Naive thymus-derived CD8-positive, alpha-beta T cell (primary cell): ENCODE measurements around the gene DNAJC5. TPM values are rescaled to one million over a fixed set of nuclear protein-coding genes. Genes with fewer than 3 reads are reported as not detected.
"Not testable (repeated sequence)": the region's sequence is repeated elsewhere in the genome, so short reads cannot be mapped to it uniquely, and the experiment has no call there.

Source experiments
- ATAC-seq, 2 donors: fragments of 150-1000 bp; cut with Tn5 transposase in 1 of 2; sonication (Bioruptor Pico), chemical (Tn5 transposase) in 1 of 2; 1 replicate in 1 of 2; 2 replicates in 1 of 2; pipeline ENCODE4 v1.10.0; 2021; ENCODE audit warnings: mild to moderate bottlenecking in 2 of 2, moderate library complexity in 2 of 2
- POLR2A ChIA-PET: fragments of 350-600 bp; sonication (Branson Sonifier 250); formaldehyde crosslinking; loops from one replicate; lab custom pipeline; 2021; ENCODE audit warnings: antibody characterized with exemption; lab: Charles Lee
- DNase-seq, 10 donors: peaks; one replicate each; pipeline versions ENCODE4 v3.0.0 to v3.0.0-alpha.2; 2020 to 2022
- H3K27ac Mint-ChIP-seq, 10 donors: one replicate each; pipeline ENCODE4 v1.8.0; 2020 to 2022; ENCODE audit warnings: mild to moderate bottlenecking in 10 of 10, mixed read lengths in 10 of 10, moderate library complexity in 4 of 10, inconsistent platforms in 1 of 10
- H3K27me3 Mint-ChIP-seq, 5 donors: one replicate each; pipeline ENCODE4 v1.8.0; 2021 to 2022; ENCODE audit warnings: mixed read lengths in 5 of 5
- H3K36me3 Mint-ChIP-seq, 3 donors: one replicate each; pipeline ENCODE4 v1.8.0; 2020 to 2022; ENCODE audit warnings: mixed read lengths in 3 of 3, mild to moderate bottlenecking in 2 of 3, inconsistent platforms in 1 of 3
- H3K4me1 Mint-ChIP-seq, 4 donors: one replicate each; pipeline ENCODE4 v1.8.0; 2021 to 2022; ENCODE audit warnings: mixed read lengths in 4 of 4
- H3K4me3 Mint-ChIP-seq, 10 donors: one replicate each; pipeline ENCODE4 v1.8.0; 2020 to 2022; ENCODE audit warnings: mild to moderate bottlenecking in 10 of 10, mixed read lengths in 10 of 10, moderate library complexity in 6 of 10, inconsistent platforms in 1 of 10
- H3K9me3 Mint-ChIP-seq, 9 donors: one replicate each; pipeline ENCODE4 v1.8.0; 2020 to 2022; ENCODE audit warnings: mixed read lengths in 9 of 9, mild to moderate bottlenecking in 3 of 9, inconsistent platforms in 1 of 9, moderate library complexity in 1 of 9
- polyA plus RNA-seq, 3 donors: library from polyadenylated mRNA; unstranded; fragments of 300-500 nt; fragmentation: Illumina TruSeq; gene quantifications; one replicate each; pipeline ENCODE4 v1.2.3, GENCODE V29; 2021
- total RNA-seq, 8 experiments: library from RNA in 2 of 8; stranded (reverse) in 2 of 8; gene quantifications; one replicate each; pipeline ENCODE4 v1.2.3 and lab custom pipeline; 2021 to 2026

The DNAJC5 gene, protein sequence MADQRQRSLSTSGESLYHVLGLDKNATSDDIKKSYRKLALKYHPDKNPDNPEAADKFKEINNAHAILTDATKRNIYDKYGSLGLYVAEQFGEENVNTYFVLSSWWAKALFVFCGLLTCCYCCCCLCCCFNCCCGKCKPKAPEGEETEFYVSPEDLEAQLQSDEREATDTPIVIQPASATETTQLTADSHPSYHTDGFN
- total RNA-seq (10 to 100 TPM; 51.8 to 52.9 TPM), polyA plus RNA-seq (1 to 10 TPM; 4.7 to 7.1 (median 6.7) TPM), total RNA-seq (lab: John Stamatoyannopoulos, UW) (50.2 to 151 (median 106) reads per million in 6 experiments)

- peaks cover 29 to 47% (median 43%) of the 10 kb centered on the region in 4 donors for H3K4me1 Mint-ChIP-seq
- POLR2A ChIA-PET, result interaction anchor here (1.1 to 2.2 kb wide), 4 partner anchors 31 to 79 kb away, joined by 3 to 8 read pairs (median 4); no protein-coding TSS in a partner anchor
- H3K27me3 Mint-ChIP-seq, result no peaks in the 10 kb centered on the region
- peak within 1 kb of the TSS; percentile 86 to 98 (median 92) for H3K4me3 Mint-ChIP-seq
- H3K27ac Mint-ChIP-seq, result peak within 1 kb of the TSS; percentile 89 to 99 (median 96)
- H3K36me3 Mint-ChIP-seq, result peaks cover 0 to 24% (median 4%) of the 10 kb centered on the region in 3 donors
- peak; percentile 81 to 82 for ATAC-seq
- DNase-seq, result peak; percentile 93 to 98 (median 97)
- no peaks in the 10 kb centered on the region for H3K9me3 Mint-ChIP-seq
Measured at GRCh38 chr20:63894358-63895201, at the start of gene DNAJC5. Gene DNAJC5 (plus strand): TSS chr20:63895126. CDS start chr20:63928346, 33,220 bp downstream.

- peak overlapping the region in 7 of 10 donors; percentile 20 to 72 (median 36) for H3K4me3 Mint-ChIP-seq
- H3K27ac Mint-ChIP-seq, result no peak overlapping the region
- H3K9me3 Mint-ChIP-seq, result no peaks in the 10 kb centered on the region
- peaks cover 10 to 61% (median 25%) of the 10 kb centered on the region in 5 donors for H3K27me3 Mint-ChIP-seq
- no peaks in the 10 kb centered on the region for H3K36me3 Mint-ChIP-seq
- peak; percentile 33 to 57 for ATAC-seq
- POLR2A ChIA-PET, result interaction anchor here (0.7 kb wide), 1 partner anchor 27 kb away, joined by 3 read pairs; no protein-coding TSS in a partner anchor
- DNase-seq, result peak in 1 of 10 donors; percentile 48
- peaks cover 7 to 33% (median 27%) of the 10 kb centered on the region in 4 donors for H3K4me1 Mint-ChIP-seq
Measured at GRCh38 chr20:63846128-63846771, 48.7 kb upstream of the DNAJC5 start.

DNA sequence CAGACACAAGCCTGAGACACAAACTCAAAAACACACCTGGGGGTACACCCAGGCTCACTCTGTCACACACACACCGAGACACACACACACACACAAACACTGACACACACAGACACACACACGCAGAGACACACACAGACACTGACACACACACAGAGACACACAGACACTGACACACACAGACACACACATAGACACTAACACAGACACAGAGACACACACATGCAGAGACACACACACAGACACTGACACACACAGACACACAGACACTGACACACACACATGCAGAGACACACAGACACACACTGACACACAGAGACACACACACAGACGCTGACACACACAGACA lies 48.1 kb upstream of the DNAJC5 start:
- Mint-ChIP-seq H3K4me3 (no peak overlapping the region), H3K36me3 (no peaks in the 10 kb centered on the region), H3K9me3 (no peaks in the 10 kb centered on the region), H3K4me1 (peaks cover 7 to 32% (median 27%) of the 10 kb centered on the region in 4 donors), H3K27ac (no peak overlapping the region), H3K27me3 (peaks cover 10 to 60% (median 26%) of the 10 kb centered on the region in 5 donors)
- POLR2A ChIA-PET, result no interaction called here
- no peak for ATAC-seq
- no peak for DNase-seq

DNA sequence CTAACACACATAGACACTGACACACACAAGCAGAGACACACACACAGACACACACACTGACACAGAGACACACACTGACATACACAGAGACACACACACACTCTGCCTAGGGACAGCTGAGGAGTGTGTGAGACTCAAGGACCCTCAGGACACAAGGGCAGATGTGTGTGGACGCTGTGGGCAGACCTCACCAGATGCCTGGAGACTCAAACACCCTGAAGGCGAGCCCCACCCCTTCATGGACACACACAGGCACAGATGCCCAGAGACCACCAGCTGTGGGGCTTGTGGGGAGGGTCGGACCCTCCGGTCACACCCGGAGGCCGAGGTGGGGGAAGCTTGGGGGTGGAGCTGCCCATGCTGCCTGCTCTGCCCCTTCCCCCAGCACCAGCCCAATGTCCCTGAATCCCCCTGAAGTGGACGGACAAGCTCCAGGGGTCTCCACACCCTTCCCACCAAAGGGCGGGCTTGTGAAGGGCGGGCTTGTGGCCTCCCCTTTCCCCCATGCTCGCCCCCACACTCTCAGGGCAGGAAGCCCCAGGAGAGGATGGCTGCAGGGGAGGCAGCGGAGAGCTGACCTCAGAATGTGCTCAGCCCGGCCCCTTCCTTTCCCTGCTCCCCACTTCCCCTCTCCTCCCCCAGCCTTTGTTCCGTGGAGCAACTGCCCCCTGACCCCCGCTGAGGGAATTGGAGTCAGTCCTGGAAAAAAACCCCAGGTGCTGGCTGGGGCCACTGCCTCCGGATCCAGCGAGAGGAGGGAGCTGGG lies 47.5 kb upstream of the DNAJC5 start:
- Mint-ChIP-seq H3K4me1 (peaks cover 6 to 27% (median 23%) of the 10 kb centered on the region in 4 donors), H3K27me3 (peaks cover 7 to 57% (median 26%) of the 10 kb centered on the region in 5 donors), H3K4me3 (no peak overlapping the region), H3K36me3 (no peaks in the 10 kb centered on the region), H3K27ac (no peak overlapping the region), H3K9me3 (no peaks in the 10 kb centered on the region)
- DNase-seq, result peak in 1 of 10 donors; percentile 59
- POLR2A ChIA-PET, result interaction anchor here (1.8 kb wide), 1 partner anchor 17 kb away, joined by 4 read pairs; no protein-coding TSS in a partner anchor
- ATAC-seq, result peak in 1 of 2 donors; percentile 55

GRCh38 chr20:63848003-63848911 lies 46.7 kb upstream of the DNAJC5 start:
- POLR2A ChIA-PET, result interaction anchor here (0.7 to 1.8 kb wide), 2 partner anchors 16 to 175 kb away, joined by 3 to 4 read pairs; no protein-coding TSS in a partner anchor

DNA sequence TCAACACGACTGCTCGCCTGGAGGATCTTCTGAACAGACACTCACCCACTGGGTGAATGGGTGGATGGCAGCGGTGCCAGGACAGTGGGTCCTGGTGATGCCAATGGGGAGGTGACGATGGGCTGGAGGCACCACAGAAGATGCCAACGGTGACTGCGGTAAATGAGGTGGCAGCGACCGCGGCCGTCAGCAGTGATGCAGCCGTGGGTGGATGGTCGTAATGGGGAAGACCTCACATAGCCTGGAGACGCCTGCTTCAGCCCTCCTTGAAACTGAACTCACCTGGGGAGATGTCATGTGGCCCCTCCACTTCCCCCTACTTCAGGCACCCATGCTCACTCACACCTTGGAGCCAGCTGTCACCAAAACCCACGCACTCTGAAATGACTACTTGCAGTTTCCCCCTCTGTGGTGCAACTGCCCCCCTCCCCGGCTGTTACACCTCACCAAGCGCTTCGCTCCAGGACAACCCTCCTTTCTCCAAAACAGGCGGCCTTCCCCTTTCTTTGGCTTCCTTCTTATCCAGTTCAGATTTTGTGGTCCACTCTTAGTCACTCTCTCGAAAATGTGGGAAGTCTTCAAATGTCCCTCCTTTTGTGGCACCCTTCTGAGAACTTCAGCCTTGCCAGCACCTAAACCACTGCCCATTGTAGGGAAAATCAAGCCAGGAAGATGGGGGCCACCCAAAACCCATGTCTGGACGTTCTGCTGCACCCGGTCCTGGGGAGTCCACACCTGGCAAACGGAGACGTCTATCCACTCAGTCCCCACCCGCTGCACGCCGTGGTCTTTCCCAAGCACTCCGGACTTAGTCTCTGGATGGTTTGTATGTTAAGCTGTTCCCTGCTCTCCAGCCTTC lies 44.0 kb upstream of the DNAJC5 start:
- Mint-ChIP-seq H3K27me3 (peaks cover 1 to 22% (median 12%) of the 10 kb centered on the region in 5 donors), H3K4me1 (peaks cover 3 to 12% (median 11%) of the 10 kb centered on the region in 4 donors), H3K9me3 (no peaks in the 10 kb centered on the region), H3K36me3 (no peaks in the 10 kb centered on the region), H3K4me3 (peak overlapping the region in 2 of 10 donors; percentile 14 to 38), H3K27ac (peak overlapping the region in 2 of 10 donors; percentile 25 to 33)
- POLR2A ChIA-PET, result no interaction called here
- ATAC-seq (peak in 1 of 2 donors; percentile 22), DNase-seq (peak in 1 of 10 donors; percentile 34)

More at GRCh38 chr20:63848003-63848911, 46.7 kb upstream of the DNAJC5 start:
- Mint-ChIP-seq H3K4me3 (no peak overlapping the region), H3K27ac (no peak overlapping the region), H3K4me1 (peaks cover 6 to 25% (median 20%) of the 10 kb centered on the region in 4 donors), H3K9me3 (no peaks in the 10 kb centered on the region), H3K36me3 (no peaks in the 10 kb centered on the region), H3K27me3 (peaks cover 5 to 49% (median 22%) of the 10 kb centered on the region in 5 donors)
- peak in 1 of 10 donors; percentile 55 for DNase-seq
- ATAC-seq, result no peak

DNA sequence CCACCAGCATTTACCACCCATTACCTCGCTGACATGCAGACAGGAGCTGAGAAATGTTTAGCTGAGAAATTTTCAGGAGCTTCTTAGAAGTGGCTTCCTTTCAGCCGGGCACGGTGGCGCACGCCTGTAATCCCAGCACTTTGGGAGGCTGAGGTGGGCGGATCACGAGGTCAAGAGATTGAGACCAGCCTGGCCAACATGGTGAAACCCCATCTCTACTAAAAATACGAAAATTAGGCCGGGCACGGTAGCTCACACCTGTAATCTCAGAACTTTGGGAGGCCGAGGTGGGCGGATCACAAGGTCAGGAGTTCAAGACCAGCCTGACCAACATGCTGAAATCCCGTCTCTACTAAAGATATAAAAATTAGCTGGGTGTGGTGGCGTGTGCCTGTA lies 43.4 kb upstream of the DNAJC5 start:
- ATAC-seq, H3K4me1 Mint-ChIP-seq, POLR2A ChIA-PET, H3K36me3 Mint-ChIP-seq, H3K4me3 Mint-ChIP-seq, H3K27ac Mint-ChIP-seq, H3K9me3 Mint-ChIP-seq: not testable (repeated sequence)
- H3K27me3 Mint-ChIP-seq, result peaks cover 1 to 19% (median 11%) of the 10 kb centered on the region in 5 donors
- peak in 1 of 10 donors; percentile 40 for DNase-seq

DNA sequence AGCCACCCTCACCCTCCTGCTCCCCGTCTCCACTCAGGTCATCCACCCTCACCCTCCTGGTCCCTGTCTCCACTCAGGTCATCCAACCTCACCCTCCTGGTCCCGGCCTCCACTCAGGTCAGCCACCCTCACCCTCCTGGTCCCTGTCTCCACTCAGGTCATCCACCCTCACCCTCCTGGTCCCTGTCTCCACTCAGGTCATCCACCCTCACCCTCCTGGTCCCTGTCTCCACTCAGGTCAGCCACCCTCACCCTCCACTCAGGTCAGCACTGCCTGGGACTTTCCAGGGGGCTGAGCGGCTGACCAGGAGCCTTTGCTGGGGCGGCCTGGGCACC lies 41.2 kb upstream of the DNAJC5 start:
- Mint-ChIP-seq H3K27me3 (peaks cover 1 to 19% (median 9%) of the 10 kb centered on the region in 5 donors), H3K4me1 (peaks cover 9 to 30% (median 28%) of the 10 kb centered on the region in 4 donors)
- POLR2A ChIA-PET, result interaction anchor here (0.6 kb wide), 1 partner anchor 115 kb away, joined by 3 read pairs; no protein-coding TSS in a partner anchor
- ATAC-seq, H3K36me3 Mint-ChIP-seq, H3K4me3 Mint-ChIP-seq, H3K27ac Mint-ChIP-seq, DNase-seq, H3K9me3 Mint-ChIP-seq: not testable (repeated sequence)

DNA sequence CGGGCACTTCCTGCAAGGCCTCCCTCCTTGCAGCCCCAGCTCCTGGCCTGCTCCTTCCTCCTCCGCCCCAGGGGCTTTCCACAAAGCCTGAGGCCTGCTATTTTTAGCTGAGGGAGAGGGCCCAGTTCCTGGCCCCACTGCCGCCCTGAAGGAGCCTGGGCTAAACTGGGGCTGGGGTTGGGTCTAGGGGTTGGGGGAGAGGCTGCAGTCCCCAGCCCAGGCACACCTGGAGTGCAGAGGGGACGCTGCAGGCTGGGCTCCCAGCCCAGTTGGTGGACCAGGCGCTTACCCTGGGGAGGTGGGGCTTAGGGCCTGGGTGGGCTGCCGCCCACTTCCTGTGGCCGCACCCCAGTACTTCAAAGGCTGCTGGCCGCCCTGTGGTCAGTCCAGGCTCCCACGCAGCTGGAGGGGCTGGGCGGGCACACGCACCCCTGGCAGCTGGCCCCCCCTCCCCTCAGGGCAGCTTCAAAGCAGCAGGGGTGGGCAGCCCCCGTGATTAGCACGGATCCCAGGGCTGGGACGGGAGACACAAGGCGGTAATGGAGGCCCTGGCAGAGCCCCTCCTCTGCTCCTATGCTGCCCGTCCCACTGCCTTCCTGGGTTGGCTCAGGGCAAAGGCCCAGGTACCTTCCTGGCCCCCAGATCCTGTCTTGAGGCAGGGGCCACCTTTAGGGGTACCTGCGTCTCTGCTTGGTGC lies 40.7 kb upstream of the DNAJC5 start:
- H3K4me1 Mint-ChIP-seq, result peaks cover 14 to 35% (median 33%) of the 10 kb centered on the region in 4 donors
- no peaks in the 10 kb centered on the region for H3K9me3 Mint-ChIP-seq
- POLR2A ChIA-PET, result interaction anchor here (0.6 kb wide), 1 partner anchor 115 kb away, joined by 3 read pairs; no protein-coding TSS in a partner anchor
- peak; percentile 34 to 44 for ATAC-seq
- peaks cover 1 to 16% (median 8%) of the 10 kb centered on the region in 5 donors for H3K27me3 Mint-ChIP-seq
- no peaks in the 10 kb centered on the region for H3K36me3 Mint-ChIP-seq
- H3K27ac Mint-ChIP-seq, result no peak overlapping the region
- peak in 1 of 10 donors; percentile 53 for DNase-seq
- peak overlapping the region in 2 of 10 donors; percentile 31 to 45 for H3K4me3 Mint-ChIP-seq
